Ramos (cell line): ENCODE results near the gene C1QL1.

ENCODE experiments used
- in situ Hi-C: fragments of 300-500 bp; cut with MboI; formaldehyde crosslinking; loops from one replicate; pipeline ENCODE4 v1.14.3; 2022; ENCODE audit warnings: low sequenced_read_pairs; ENCODE audit not compliant: unreplicated experiment

C1QL1 gene

GRCh38 chr17:44918006-44918405, 50.1 kb downstream of the C1QL1 start:
- in situ Hi-C loops, result loop anchor here (5.0 kb wide), 1 partner anchor 109 kb away; no protein-coding TSS in a partner anchor

DNA sequence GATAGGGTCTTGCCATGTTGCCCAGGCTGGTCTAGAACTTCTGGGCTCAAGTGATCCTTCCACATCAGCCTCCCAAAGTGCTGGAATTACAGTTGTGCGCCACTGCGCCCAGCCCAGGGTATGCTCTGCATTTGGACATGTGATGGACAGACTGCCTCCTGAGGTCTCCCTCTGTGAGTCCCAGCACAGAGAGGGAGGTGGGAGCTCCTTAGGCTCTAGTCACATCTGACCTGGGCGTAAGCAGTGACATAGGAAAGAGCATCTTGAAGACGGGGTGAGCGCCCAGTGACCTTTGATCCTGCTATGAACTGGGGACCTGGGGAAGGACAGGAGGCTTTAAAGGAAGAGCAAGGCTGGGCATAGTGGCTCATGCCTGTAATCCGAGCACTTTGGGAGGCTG, 50.6 kb downstream of the C1QL1 start:
- in situ Hi-C loops, result loop anchor here (5.0 kb wide), 1 partner anchor 110 kb away; no protein-coding TSS in a partner anchor

GRCh38 chr17:44916781-44917241, 51.3 kb downstream of the C1QL1 start:
- in situ Hi-C loops, result loop anchor here (5.0 kb wide), 1 partner anchor 110 kb away; no protein-coding TSS in a partner anchor

GRCh38 chr17:44915862-44916780, 52.0 kb downstream of the C1QL1 start:
- in situ Hi-C loops, result loop anchor here (5.0 kb wide), 1 partner anchor 111 kb away; no protein-coding TSS in a partner anchor

- in situ Hi-C loops, result loop anchor here (5.0 kb wide), 1 partner anchor 112 kb away; no protein-coding TSS in a partner anchor
Measured at GRCh38 chr17:44915321-44915726, 52.8 kb downstream of the C1QL1 start, which contains the start of gene GFAP. TSS of gene GFAP (minus strand) at chr17:44915500. CDS start at chr17:44915486, 14 bp downstream.

- in situ Hi-C loops, result loop anchor here (5.0 kb wide), 1 partner anchor 113 kb away; no protein-coding TSS in a partner anchor
Measured at GRCh38 chr17:44914698-44915271, 53.3 kb downstream of the C1QL1 start.

- in situ Hi-C loops, result no loop called here
Measured at GRCh38 chr17:44914148-44914547, 54.0 kb downstream of the C1QL1 start.

GRCh38 chr17:44913676-44914075, 54.4 kb downstream of the C1QL1 start:
- in situ Hi-C loops, result no loop called here

DNA sequence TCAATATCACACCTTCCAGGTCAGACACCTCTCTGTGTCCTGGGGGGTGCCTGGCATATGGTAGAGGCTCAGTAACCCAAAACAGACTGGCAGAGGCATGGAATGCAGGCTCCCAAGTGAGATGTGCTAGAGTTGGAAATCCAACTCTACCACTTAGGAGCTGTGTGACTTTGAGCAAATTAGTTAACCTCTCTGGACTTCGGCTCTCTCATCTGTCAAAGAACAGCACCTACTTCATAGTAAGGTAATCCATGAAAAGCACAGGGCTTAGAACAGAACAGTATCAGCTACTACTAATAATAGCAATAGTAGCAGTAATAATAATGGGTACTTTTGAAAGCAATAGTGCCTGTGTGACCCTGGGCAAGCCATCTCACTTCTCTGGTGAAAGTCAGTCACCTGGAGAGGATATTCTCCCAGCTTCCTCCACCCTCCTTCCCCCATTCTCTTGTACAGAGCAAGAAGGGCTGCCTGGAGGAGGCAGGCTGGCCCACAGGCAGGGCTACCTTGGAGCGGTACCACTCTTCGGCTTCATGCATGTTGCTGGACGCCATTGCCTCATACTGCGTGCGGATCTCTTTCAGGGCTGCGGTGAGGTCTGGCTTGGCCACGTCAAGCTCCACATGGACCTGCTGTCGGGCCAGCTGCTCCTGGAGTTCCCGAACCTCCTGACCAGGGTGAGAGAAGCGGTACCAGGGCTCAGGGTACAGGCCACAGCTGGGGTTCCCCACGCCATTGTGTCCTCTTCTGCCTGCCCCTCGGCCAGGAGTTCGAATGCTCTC, 55.1 kb downstream of the C1QL1 start:
- in situ Hi-C loops, result no loop called here

DNA sequence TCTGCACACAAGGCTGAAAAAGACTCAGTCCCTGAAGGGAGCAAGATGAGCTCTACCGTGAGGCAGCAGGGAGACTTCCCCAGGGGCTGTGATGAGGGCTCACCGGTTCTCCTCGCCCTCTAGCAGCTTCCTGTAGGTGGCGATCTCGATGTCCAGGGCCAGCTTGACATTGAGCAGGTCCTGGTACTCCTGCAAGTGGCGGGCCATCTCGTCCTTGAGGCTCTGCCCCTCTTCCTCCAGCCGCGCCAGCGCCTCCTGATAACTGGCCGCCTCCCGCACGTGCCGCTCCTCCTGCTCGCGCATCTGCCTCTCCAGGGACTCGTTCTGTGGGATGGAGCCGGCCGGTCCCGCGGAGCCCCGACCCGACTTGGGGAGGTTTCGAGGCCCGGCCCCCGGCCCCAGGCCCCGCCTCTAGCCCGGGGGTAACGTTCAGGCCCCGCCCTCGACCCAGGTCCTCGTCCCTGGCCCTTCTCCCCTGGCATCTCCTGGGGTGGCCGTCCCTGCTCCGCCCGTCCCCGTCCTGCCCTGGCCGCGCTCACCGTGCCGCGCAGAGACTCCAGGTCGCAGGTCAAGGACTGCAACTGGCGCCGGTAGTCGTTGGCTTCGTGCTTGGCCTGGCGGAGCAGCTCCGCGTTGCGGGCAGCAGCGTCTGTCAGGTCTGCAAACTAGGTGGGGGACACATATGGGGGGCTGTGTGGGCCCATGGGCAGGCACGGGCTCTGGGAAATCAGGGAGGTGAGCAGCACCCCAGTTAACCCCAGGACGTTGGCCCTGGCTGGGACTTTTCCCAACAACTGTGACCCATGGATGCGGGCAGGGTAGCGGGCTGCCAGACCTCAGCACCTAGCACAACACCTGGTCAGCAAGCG, 56.7 kb downstream of the C1QL1 start:
- in situ Hi-C loops, result no loop called here

- in situ Hi-C loops, result no loop called here
Measured at GRCh38 chr17:44910231-44911106, 57.6 kb downstream of the C1QL1 start.
